Peyer's patch (tissue), 4 donors: Measurements from ENCODE around the gene PTF1A.

ENCODE experiments used
- CTCF ChIP-seq, 6 experiments: fragments of 450-650 bp in 4 of 6; fragments of 200-600 bp in 2 of 6; sonication (generic) in 1 of 6; IDR thresholded peaks; one replicate each; pipeline ENCODE4 v1.5.1; 2017 to 2019; ENCODE audit warnings: antibody characterized with exemption in 6 of 6, mild to moderate bottlenecking in 3 of 6, moderate library complexity in 1 of 6
- POLR2A ChIP-seq, 2 donors: fragments of 450-650 bp; IDR thresholded peaks; one replicate each; pipeline ENCODE4 v1.5.1; 2017; ENCODE audit warnings: antibody characterized with exemption in 2 of 2, mild to moderate bottlenecking in 2 of 2, moderate library complexity in 2 of 2

GRCh38 chr10:23189024-23189423 lies 3.1 kb upstream of the PTF1A start:
- TF ChIP-seq POLR2A (IDR thresholded peaks at IDR 0.05): no peak
- TF ChIP-seq CTCF (IDR thresholded peaks at IDR 0.05): no peak
